ENCODE data around the gene DVL2. TPM values are rescaled to one million over a fixed set of nuclear protein-coding genes. Genes with fewer than 3 reads are reported as not detected.
A peak's percentile ranks its signal among the peaks of the same experiment; 100 is the strongest.

The DVL2 gene
- total RNA-seq, 1 donor from 2014 or later: 99.7 TPM

DNA sequence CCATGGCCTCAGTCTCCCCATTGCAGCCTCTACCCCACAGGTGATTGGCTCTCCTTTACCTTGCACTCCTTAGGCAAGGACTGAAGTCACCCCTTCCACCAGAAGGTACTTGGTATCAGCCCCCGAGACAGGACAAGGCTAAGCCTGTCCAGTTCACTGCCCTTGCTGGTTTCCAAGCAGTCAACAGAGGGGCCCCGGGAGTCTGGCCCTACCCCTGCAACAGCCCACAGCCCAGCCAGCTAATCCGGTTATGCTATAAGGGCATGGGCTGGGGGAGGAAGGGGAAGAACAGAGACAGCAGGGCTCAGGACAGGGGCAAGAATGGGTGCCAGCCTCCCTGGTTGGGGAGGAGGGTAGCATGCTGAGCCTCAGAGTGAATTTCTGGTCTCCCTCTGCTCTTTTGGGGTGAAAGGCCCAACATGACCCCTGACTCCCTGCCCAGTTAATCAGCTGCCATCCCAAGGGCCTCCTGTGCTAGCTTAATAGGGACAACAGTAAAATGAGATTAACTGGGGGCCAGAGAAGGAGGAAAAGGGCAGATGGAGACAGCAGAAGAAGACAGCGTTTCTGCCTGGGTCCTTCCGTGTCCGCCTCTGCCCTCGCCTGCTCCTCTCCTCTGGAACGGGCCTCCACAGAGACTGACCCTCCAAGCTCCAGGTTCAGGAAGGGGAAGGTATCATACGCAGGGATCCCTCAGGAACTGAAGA lies 25.4 kb downstream of the DVL2 start:
- H3K36me3 Mint-ChIP-seq (ENCODE audit: unreplicated experiment): peaks cover 1% of the 10 kb centered on the region
- H3K27ac Mint-ChIP-seq (ENCODE audit: unreplicated experiment): no peak overlapping the region
- no peaks in the 10 kb centered on the region for H3K9me3 Mint-ChIP-seq (ENCODE audit: unreplicated experiment)
- TF ChIP-seq, protein P1, sequence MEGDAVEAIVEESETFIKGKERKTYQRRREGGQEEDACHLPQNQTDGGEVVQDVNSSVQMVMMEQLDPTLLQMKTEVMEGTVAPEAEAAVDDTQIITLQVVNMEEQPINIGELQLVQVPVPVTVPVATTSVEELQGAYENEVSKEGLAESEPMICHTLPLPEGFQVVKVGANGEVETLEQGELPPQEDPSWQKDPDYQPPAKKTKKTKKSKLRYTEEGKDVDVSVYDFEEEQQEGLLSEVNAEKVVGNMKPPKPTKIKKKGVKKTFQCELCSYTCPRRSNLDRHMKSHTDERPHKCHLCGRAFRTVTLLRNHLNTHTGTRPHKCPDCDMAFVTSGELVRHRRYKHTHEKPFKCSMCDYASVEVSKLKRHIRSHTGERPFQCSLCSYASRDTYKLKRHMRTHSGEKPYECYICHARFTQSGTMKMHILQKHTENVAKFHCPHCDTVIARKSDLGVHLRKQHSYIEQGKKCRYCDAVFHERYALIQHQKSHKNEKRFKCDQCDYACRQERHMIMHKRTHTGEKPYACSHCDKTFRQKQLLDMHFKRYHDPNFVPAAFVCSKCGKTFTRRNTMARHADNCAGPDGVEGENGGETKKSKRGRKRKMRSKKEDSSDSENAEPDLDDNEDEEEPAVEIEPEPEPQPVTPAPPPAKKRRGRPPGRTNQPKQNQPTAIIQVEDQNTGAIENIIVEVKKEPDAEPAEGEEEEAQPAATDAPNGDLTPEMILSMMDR (IDR thresholded peaks at IDR 0.05): no peak
- no peaks in the 10 kb centered on the region for H3K27me3 Mint-ChIP-seq (ENCODE audit: unreplicated experiment)
- H3K4me3 Mint-ChIP-seq (ENCODE audit: unreplicated experiment): no peak overlapping the region
- H3K4me1 Mint-ChIP-seq (ENCODE audit: unreplicated experiment): peaks cover 28% of the 10 kb centered on the region
- DNase-seq (ENCODE audit: extremely low spot score, unreplicated experiment): no peak

DNA sequence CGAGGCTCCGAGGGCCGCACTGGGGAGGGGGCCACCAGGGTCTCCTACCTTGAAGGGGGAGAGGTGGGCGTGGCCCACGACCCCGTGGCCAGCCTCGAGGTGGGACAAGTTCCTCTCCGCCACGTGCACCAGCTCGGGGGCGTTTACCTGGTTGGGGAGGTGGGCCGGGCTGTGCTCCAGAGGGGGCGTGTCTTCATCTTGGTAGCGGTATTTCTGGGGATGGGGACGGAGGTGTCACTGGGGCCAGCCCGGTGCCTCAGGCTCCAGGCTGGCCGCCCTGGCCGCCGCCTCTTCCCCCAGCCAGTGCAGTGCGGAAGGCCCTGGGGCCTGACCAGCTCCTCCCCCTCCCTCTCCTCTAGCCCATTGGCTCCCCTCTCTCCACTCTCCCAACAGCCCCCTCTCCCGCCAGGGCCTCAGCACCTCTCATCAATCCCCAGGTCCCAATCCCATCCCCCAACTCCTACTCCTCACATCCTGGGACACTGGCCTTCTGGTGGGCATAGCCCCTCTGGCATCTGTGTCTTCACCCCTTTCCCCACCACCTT lies 26.2 kb downstream of the DVL2 start:
- H3K9me3 Mint-ChIP-seq (ENCODE audit: unreplicated experiment): no peaks in the 10 kb centered on the region
- H3K27me3 Mint-ChIP-seq (ENCODE audit: unreplicated experiment): no peaks in the 10 kb centered on the region
- TF ChIP-seq, protein P1 (IDR thresholded peaks at IDR 0.05): no peak
- H3K27ac Mint-ChIP-seq (ENCODE audit: unreplicated experiment): no peak overlapping the region
- DNase-seq (ENCODE audit: extremely low spot score, unreplicated experiment): no peak
- H3K36me3 Mint-ChIP-seq (ENCODE audit: unreplicated experiment): peaks cover 1% of the 10 kb centered on the region
- no peak overlapping the region for H3K4me3 Mint-ChIP-seq (ENCODE audit: unreplicated experiment)
- peaks cover 21% of the 10 kb centered on the region for H3K4me1 Mint-ChIP-seq (ENCODE audit: unreplicated experiment)

DNA sequence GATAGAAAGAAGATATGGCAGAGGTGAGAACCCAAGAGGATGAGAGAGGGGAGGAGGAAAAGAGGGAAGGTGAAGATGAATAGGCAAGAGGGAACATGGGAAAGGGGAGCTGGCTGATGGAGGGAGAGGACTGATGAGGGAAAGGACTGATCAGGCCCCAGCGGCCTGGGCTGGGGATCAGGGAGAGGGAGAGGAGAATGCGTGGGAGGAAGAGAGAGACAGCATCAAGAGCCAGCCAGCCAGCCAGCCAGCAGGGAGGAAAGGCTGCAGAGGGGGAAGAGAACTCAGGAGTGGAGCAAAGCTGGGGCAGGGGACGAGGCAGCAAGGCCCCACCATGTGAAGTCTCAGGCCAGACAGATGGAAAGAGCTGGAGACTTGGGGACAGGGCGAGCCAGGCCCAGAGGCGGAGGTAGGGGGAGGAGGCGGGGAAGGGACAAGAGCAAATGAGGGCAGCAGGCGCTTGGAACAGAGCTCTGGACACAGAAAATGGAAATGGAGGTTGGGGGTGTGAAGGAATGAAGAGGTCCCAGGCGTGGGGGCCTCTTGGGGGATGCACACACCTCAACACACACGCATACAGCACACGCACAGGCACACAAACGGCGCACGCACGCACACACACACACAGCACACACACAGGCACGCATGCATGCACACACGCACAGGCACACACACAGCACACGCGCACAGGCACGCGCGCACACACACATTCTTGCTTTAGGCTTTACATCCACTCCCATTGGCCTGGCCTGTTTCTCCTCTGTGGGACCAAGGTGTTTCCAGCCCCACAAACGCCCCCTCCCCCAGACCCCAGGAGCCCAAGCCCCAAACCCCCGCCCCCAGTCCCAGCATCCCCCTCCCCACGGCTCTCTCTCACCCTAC lies 27.0 kb downstream of the DVL2 start:
- TF ChIP-seq, protein P1 (IDR thresholded peaks at IDR 0.05): no peak
- no peak for DNase-seq (ENCODE audit: extremely low spot score, unreplicated experiment)
- Mint-ChIP-seq H3K27ac (ENCODE audit: unreplicated experiment) (peak overlapping the region; percentile 47), H3K9me3 (ENCODE audit: unreplicated experiment) (no peaks in the 10 kb centered on the region), H3K27me3 (ENCODE audit: unreplicated experiment) (no peaks in the 10 kb centered on the region), H3K4me3 (ENCODE audit: unreplicated experiment) (no peak overlapping the region), H3K36me3 (ENCODE audit: unreplicated experiment) (peaks cover 7% of the 10 kb centered on the region), H3K4me1 (ENCODE audit: unreplicated experiment) (peaks cover 20% of the 10 kb centered on the region)

DNA sequence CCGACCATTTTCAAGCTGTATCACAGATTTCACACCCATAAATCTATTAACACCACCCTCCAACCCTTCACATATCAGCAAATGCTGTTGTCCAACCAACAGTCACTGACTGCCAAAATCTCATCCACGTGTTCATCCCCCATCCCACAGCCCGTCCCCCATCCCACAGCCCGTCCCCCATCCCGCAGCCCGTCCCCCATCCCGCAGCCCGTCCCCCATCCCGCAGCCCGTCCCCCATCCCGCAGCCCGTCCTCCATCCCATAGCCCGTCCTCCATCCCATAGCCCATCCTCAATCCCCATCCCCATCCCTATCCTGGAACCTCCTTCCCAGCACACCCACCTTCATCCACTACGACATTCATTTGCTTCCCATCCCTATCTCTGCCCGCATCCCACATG lies 28.8 kb downstream of the DVL2 start:
- Mint-ChIP-seq H3K4me1 (ENCODE audit: unreplicated experiment) (peaks cover 16% of the 10 kb centered on the region), H3K9me3 (ENCODE audit: unreplicated experiment) (no peaks in the 10 kb centered on the region), H3K4me3 (ENCODE audit: unreplicated experiment) (peak overlapping the region; percentile 70), H3K27me3 (ENCODE audit: unreplicated experiment) (no peaks in the 10 kb centered on the region), H3K27ac (ENCODE audit: unreplicated experiment) (peak overlapping the region; percentile 89), H3K36me3 (ENCODE audit: unreplicated experiment) (peaks cover 15% of the 10 kb centered on the region)
- TF ChIP-seq, protein P1 (IDR thresholded peaks at IDR 0.05): no peak
- no peak for DNase-seq (ENCODE audit: extremely low spot score, unreplicated experiment)

Data from osteocyte (in vitro differentiated cells).